ENCODE measurements around the gene BAIAP2L2. TPM values are rescaled to one million over a fixed set of nuclear protein-coding genes. Genes with fewer than 3 reads are reported as not detected.

Gene BAIAP2L2
- polyA plus RNA-seq, 2 of the 4 experiments (the other 2 are of a cell fraction): 3.5 to 4.7 TPM

- FAIRE-seq (no peak), DNase-seq (ENCODE audit: low read depth in 1 of 2, low spot score in 1 of 2) (no peak), ATAC-seq (no peak)
- no peak overlapping the region for H3K4me2 ChIP-seq
- ChIA-PET POLR2A (no interaction called here), CTCF (interaction anchor here (1.1 to 4.0 kb wide), 5 partner anchors 9 to 504 kb away, joined by 3 to 23 read pairs (median 10); partner anchors contain the start of genes BAIAP2L2 and PICK1)
- 93% methylated on average over 9 of the region's 13 CpGs for WGBS (ENCODE audit: missing lambda C conversion rate)
- H3K9me3 ChIP-seq: no peaks in the 10 kb centered on the region
- TF ChIP-seq CHD2 (IDR thresholded peaks at IDR 0.05; ENCODE audit: low read length, partially characterized antibody): no peak
- no peak for TF ChIP-seq HES2 (IDR thresholded peaks at IDR 0.05)
- TF ChIP-seq POLR2A (IDR thresholded peaks at IDR 0.05; ENCODE audit: low read length): no peak
- TF ChIP-seq NFE2L2 (conservative IDR thresholded peaks at IDR 0.05; ENCODE audit: low read length): no peak
- no peak for TF ChIP-seq MAFK (IDR thresholded peaks at IDR 0.05; ENCODE audit: partially characterized antibody)
- no peak for TF ChIP-seq BCL3 (IDR thresholded peaks at IDR 0.05)
- no peak for TF ChIP-seq FOSB (CRISPR knock-in tag; IDR thresholded peaks at IDR 0.05)
- no peak for TF ChIP-seq POLR2AphosphoS2 (conservative IDR thresholded peaks at IDR 0.05; ENCODE audit: low read length)
- TF ChIP-seq EP300 (IDR thresholded peaks at IDR 0.05): no peak
- TF ChIP-seq HDAC2 (IDR thresholded peaks at IDR 0.05): no peak
- TF ChIP-seq MAX (IDR thresholded peaks at IDR 0.05): no peak
- TF ChIP-seq GATA3 (IDR thresholded peaks at IDR 0.05; ENCODE audit: borderline replicate concordance): no peak
- TF ChIP-seq HOXB13 (CRISPR knock-in tag; IDR thresholded peaks at IDR 0.05; ENCODE audit: low read depth): no peak
- TF ChIP-seq TP53 (CRISPR knock-in tag; IDR thresholded peaks at IDR 0.05): no peak
- no peak for TF ChIP-seq HMGXB4 (CRISPR knock-in tag; IDR thresholded peaks at IDR 0.05; ENCODE audit: borderline replicate concordance)
- H3K4me1 ChIP-seq: no peaks in the 10 kb centered on the region
- H3K27ac ChIP-seq: no peak overlapping the region
- H3K4me3 ChIP-seq: no peak overlapping the region
Observed at GRCh38 chr22:38067761-38068360, 42.6 kb downstream of the BAIAP2L2 start.

GRCh38 chr22:38067028-38067415, 43.5 kb downstream of the BAIAP2L2 start:
- Histone ChIP-seq H3K4me3 (no peak overlapping the region), H3K27ac (no peak overlapping the region), H3K9me3 (no peaks in the 10 kb centered on the region), H3K4me1 (no peaks in the 10 kb centered on the region), H3K4me2 (no peak overlapping the region)
- FAIRE-seq (no peak), ATAC-seq (no peak), DNase-seq (ENCODE audit: low read depth in 1 of 2, low spot score in 1 of 2) (no peak)
- TF ChIP-seq CBX2 (IDR thresholded peaks at IDR 0.05; ENCODE audit: borderline replicate concordance, low read depth) (no peak), HOXB13 (CRISPR knock-in tag; IDR thresholded peaks at IDR 0.05; ENCODE audit: low read depth) (no peak), CBX8 (IDR thresholded peaks at IDR 0.05) (no peak), RAD21 (conservative IDR thresholded peaks at IDR 0.05 in 1 of 2, IDR thresholded peaks at IDR 0.05 in 1 of 2) (no peak), FOSL2 (IDR thresholded peaks at IDR 0.05) (no peak), FOSL2 (CRISPR knock-in tag; IDR thresholded peaks at IDR 0.05) (no peak), USF2 (IDR thresholded peaks at IDR 0.05) (no peak), POLR2A (IDR thresholded peaks at IDR 0.05; ENCODE audit: low read length) (no peak), HOXA7 (CRISPR knock-in tag; IDR thresholded peaks at IDR 0.05) (no peak), HEYL (CRISPR knock-in tag; IDR thresholded peaks at IDR 0.05) (no peak), PHF8 (IDR thresholded peaks at IDR 0.05; ENCODE audit: borderline replicate concordance, low read depth) (no peak), JUNB (IDR thresholded peaks at IDR 0.05) (no peak), JUN (IDR thresholded peaks at IDR 0.05) (no peak)
- POLR2A ChIA-PET: no interaction called here
- WGBS (ENCODE audit: missing lambda C conversion rate): 90% methylated on average over 8 of the region's 8 CpGs
- CTCF ChIA-PET: interaction anchor here (4.0 kb wide), 1 partner anchor 14 kb away, joined by 23 read pairs; no protein-coding TSS in a partner anchor

All from A549 (cell line).